HCT116 (cell line): ENCODE measurements around the gene MARCHF3. TPM values are rescaled to one million over a fixed set of nuclear protein-coding genes. Genes with fewer than 3 reads are reported as not detected.

Source experiments
- ATAC-seq: fragments of 200-7000 bp; cut with Tn5 transposase; 2 replicates; pipeline ENCODE4 v1.9.1; 2020; ENCODE audit warnings: mild to moderate bottlenecking, moderate library complexity
- BruUV-seq: library from RNA; stranded (reverse); fragments of 400-500 nt; replicated peaks from 2 replicates; lab custom pipeline; 2021; lab: Mats Ljungman, UMichigan
- CTCF ChIA-PET: fragments of 300-600 bp; sonication (Branson Sonifier 250); formaldehyde crosslinking; loops from one replicate; lab custom pipeline; 2021; ENCODE audit warnings: antibody characterized with exemption; lab: Charles Lee
- POLR2A ChIA-PET: fragments of 300-600, 350-600 bp; sonication (Branson Sonifier 250); formaldehyde crosslinking; loops from one replicate; lab custom pipeline; 2021; ENCODE audit warnings: antibody characterized with exemption; lab: Charles Lee
- RAD21 ChIA-PET, 2 experiments: fragments of 300-600 bp; sonication (Branson Sonifier 250); formaldehyde crosslinking; loops; one replicate each; lab custom pipeline; 2023; ENCODE audit warnings: low total read pairs in 2 of 2; ENCODE audit not compliant: uncharacterized antibody in 2 of 2, unreplicated experiment in 2 of 2, low non-redundant PET in 1 of 2; lab: Charles Lee
- DNase-seq: peaks from one replicate; pipeline ENCODE4 v3.0.0-alpha.2; 2010; ENCODE audit warnings: low read depth, low spot score
- H2AFZ ChIP-seq: fragments of 200-600 bp; shearing (Covaris generic), sonication (generic); 2 replicates; pipeline ENCODE4 v1.6.1; 2017; ENCODE audit warnings: low read depth, mixed run types, mixed read lengths, antibody characterized with exemption, low read length; ENCODE audit not compliant: poor library complexity, severe bottlenecking
- H3K27ac ChIP-seq: 2 replicates; pipeline ENCODE4 v1.5.1; 2012; ENCODE audit warnings: low read depth, low read length
- H3K27me3 ChIP-seq: fragments of 200-600 bp; sonication (generic); 2 replicates; pipeline ENCODE4 v1.6.1; 2016; ENCODE audit warnings: mixed run types, low read length, mixed read lengths; ENCODE audit not compliant: insufficient read depth
- H3K36me3 ChIP-seq, 2 experiments: fragments of 200-500 bp in 1 of 2; fragments of 200-600 bp in 1 of 2; sonication (Bioruptor generic) in 1 of 2; sonication (generic) in 1 of 2; 2 replicates each; pipeline versions ENCODE4 v1.5.1 to v1.6.1; 2014 to 2016; ENCODE audit warnings: low read length in 2 of 2, inconsistent platforms in 1 of 2, mixed read lengths in 1 of 2, mixed run types in 1 of 2; ENCODE audit not compliant: insufficient read depth in 2 of 2, control insufficient read depth in 1 of 2
- H3K4me1 ChIP-seq, 2 experiments: fragments of 200-600 bp in 1 of 2; sonication (generic) in 1 of 2; 2 replicates each; pipeline versions ENCODE4 v1.5.1 to v1.6.1; 2012 to 2017; ENCODE audit warnings: low read length in 2 of 2, inconsistent platforms in 1 of 2, mild to moderate bottlenecking in 1 of 2, mixed read lengths in 1 of 2, mixed run types in 1 of 2, moderate library complexity in 1 of 2; ENCODE audit not compliant: insufficient read depth in 2 of 2, control insufficient read depth in 1 of 2
- H3K4me2 ChIP-seq: fragments of 200-600 bp; sonication (generic); 2 replicates; pipeline ENCODE4 v1.6.1; 2017; ENCODE audit warnings: mixed run types, low read length, mixed read lengths
- H3K4me3 ChIP-seq, 2 experiments: fragments of 200-600 bp in 1 of 2; sonication (generic) in 1 of 2; replicated peaks in 1 of 2; 2 replicates each; pipeline ENCODE4 v1.5.1; 2011 to 2016; ENCODE audit warnings: low read length in 2 of 2, control low read depth in 1 of 2, low read depth in 1 of 2, mild to moderate bottlenecking in 1 of 2, mixed read lengths in 1 of 2, mixed run types in 1 of 2
- H3K79me2 ChIP-seq: fragments of 200-600 bp; sonication (generic); 2 replicates; pipeline ENCODE4 v1.6.1; 2017; ENCODE audit warnings: mild to moderate bottlenecking, mixed run types, low read length, moderate library complexity, mixed read lengths; ENCODE audit not compliant: insufficient read depth
- H3K9ac ChIP-seq: fragments of 200-600 bp; sonication (generic); 2 replicates; pipeline ENCODE4 v1.6.1; 2016; ENCODE audit warnings: low read length, mixed read lengths
- H3K9me2 ChIP-seq: fragments of 200-600 bp; sonication (generic), shearing (Covaris generic); 2 replicates; pipeline ENCODE4 v1.6.1; 2017; ENCODE audit warnings: mixed run types, mild to moderate bottlenecking, moderate library complexity; ENCODE audit not compliant: insufficient read depth
- H3K9me3 ChIP-seq, 2 experiments: fragments of 200-500 bp in 1 of 2; fragments of 200-600 bp in 1 of 2; sonication (Bioruptor generic) in 1 of 2; sonication (generic) in 1 of 2; 2 replicates each; pipeline ENCODE4 v1.6.1; 2014 to 2017; ENCODE audit warnings: low read length in 2 of 2, mixed read lengths in 2 of 2, inconsistent platforms in 1 of 2, low read depth in 1 of 2, mild to moderate bottlenecking in 1 of 2, mixed run types in 1 of 2, moderate library complexity in 1 of 2; ENCODE audit not compliant: control insufficient read depth in 1 of 2, insufficient read depth in 1 of 2
- H4K20me1 ChIP-seq: fragments of 200-600 bp; sonication (generic), shearing (Covaris generic); 2 replicates; pipeline ENCODE4 v1.6.1; 2017; ENCODE audit warnings: mixed run types, mild to moderate bottlenecking, moderate library complexity; ENCODE audit not compliant: insufficient read depth
- CEBPB ChIP-seq: IDR thresholded peaks from 2 replicates; pipeline ENCODE4 v1.6.1; 2012; ENCODE audit warnings: low read depth
- EZH2phosphoT487 ChIP-seq: fragments of 200-600 bp; IDR thresholded peaks from 2 replicates; pipeline ENCODE4 v1.6.1; 2018; ENCODE audit warnings: antibody characterized with exemption, borderline replicate concordance
- JUND ChIP-seq: IDR thresholded peaks from 2 replicates; pipeline ENCODE4 v1.6.1; 2012
- POLR2AphosphoS5 ChIP-seq: IDR thresholded peaks from 2 replicates; pipeline ENCODE4 v1.6.1; 2011; ENCODE audit warnings: mild to moderate bottlenecking, low read depth, low read length, moderate library complexity
- SRF ChIP-seq: IDR thresholded peaks from 2 replicates; pipeline ENCODE4 v1.6.1; 2012; ENCODE audit warnings: low read depth
- TCF7L2 ChIP-seq: IDR thresholded peaks from 2 replicates; pipeline ENCODE4 v1.7.0; 2011; ENCODE audit warnings: borderline replicate concordance, inconsistent platforms; ENCODE audit not compliant: insufficient read depth, insufficient read length; ENCODE audit errors: extremely low read depth
- ZNF274 ChIP-seq: fragments of 200-500 bp; sonication (Bioruptor generic); IDR thresholded peaks from 2 replicates; pipeline ENCODE4 v1.6.1; 2014; ENCODE audit warnings: mild to moderate bottlenecking, low read depth, low read length, inconsistent platforms
- intact Hi-C: fragments of 100-400 bp; cut with micrococcal nuclease; formaldehyde crosslinking; loops from 2 replicates; pipeline ENCODE4 v1.10.0; 2022
- total RNA-seq: library from RNA; stranded (reverse); gene quantifications from one replicate; pipeline ENCODE4 v1.2.1, GENCODE V29; 2021; ENCODE audit not compliant: unreplicated experiment
- TF ChIP-seq, protein P1 (sequence below): IDR thresholded peaks from 2 replicates; pipeline ENCODE4 v1.6.1; 2012
- TF ChIP-seq, protein P2 (sequence below): IDR thresholded peaks from 2 replicates; pipeline ENCODE4 v1.6.1; 2012; ENCODE audit warnings: low read depth
- TF ChIP-seq, protein P3 (sequence below): IDR thresholded peaks from 2 replicates; pipeline ENCODE4 v1.6.1; 2011; ENCODE audit warnings: mild to moderate bottlenecking, low read length, moderate library complexity; ENCODE audit not compliant: insufficient replicate concordance; ENCODE audit errors: extremely low read depth
- TF ChIP-seq, protein P4 (sequence below), 3 experiments: fragments of 200-600 bp in 1 of 3; sonication (generic) in 1 of 3; IDR thresholded peaks in 2 of 3; conservative IDR thresholded peaks in 1 of 3; 2 replicates each; pipeline ENCODE4 v1.5.1; 2012 to 2017; ENCODE audit warnings: low read depth in 2 of 3, low read length in 2 of 3, antibody characterized with exemption in 1 of 3, borderline replicate concordance in 1 of 3, control low read depth in 1 of 3, mild to moderate bottlenecking in 1 of 3, mixed read lengths in 1 of 3, mixed run types in 1 of 3, moderate library complexity in 1 of 3; ENCODE audit not compliant: insufficient read depth in 1 of 3

Gene MARCHF3
- total RNA-seq, 1 experiment from 2014 or later, result 2.3 TPM

DNA sequence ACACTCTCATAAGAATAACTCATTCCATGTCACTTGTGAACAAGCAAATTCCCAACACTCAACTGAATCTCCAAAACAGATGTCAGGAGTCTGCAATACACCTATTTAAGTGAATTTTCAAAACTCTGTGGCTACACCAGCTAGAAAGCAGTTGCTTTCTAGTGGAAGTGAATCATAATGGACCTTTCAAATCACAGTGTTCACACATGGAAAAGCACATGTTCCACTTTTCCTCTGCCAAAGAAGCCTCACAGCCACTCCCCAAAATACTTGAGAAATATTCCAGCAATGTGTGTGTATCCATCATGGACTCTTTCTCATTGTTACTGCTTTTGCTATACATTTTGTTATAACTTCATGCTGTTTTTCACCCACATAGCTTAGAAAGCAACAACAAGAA lies 17.4 kb downstream of the MARCHF3 start:
- RAD21 ChIA-PET, result no interaction called here
- TF ChIP-seq, protein P1, sequence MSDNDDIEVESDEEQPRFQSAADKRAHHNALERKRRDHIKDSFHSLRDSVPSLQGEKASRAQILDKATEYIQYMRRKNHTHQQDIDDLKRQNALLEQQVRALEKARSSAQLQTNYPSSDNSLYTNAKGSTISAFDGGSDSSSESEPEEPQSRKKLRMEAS, result no peak
- TF ChIP-seq ZNF274, result no peak
- TF ChIP-seq, all 23 proteins: peak for 0
- Histone ChIP-seq H3K9me3 (no peaks in the 10 kb centered on the region), H3K4me3 (no peak overlapping the region), H3K27me3 (no peaks in the 10 kb centered on the region), H4K20me1 (no peaks in the 10 kb centered on the region), H2AFZ (no peak overlapping the region), H3K9ac (no peak overlapping the region), H3K4me1 (no peaks in the 10 kb centered on the region), H3K36me3 (no peaks in the 10 kb centered on the region), H3K27ac (no peak overlapping the region), H3K4me2 (no peak overlapping the region), H3K79me2 (no peaks in the 10 kb centered on the region), H3K9me2 (no peaks in the 10 kb centered on the region)
- intact Hi-C loops, result no loop called here
- no peak for DNase-seq
- ChIA-PET CTCF (no interaction called here), POLR2A (no interaction called here)
- no TSS peak for BruUV-seq
- ATAC-seq, result no peak

DNA sequence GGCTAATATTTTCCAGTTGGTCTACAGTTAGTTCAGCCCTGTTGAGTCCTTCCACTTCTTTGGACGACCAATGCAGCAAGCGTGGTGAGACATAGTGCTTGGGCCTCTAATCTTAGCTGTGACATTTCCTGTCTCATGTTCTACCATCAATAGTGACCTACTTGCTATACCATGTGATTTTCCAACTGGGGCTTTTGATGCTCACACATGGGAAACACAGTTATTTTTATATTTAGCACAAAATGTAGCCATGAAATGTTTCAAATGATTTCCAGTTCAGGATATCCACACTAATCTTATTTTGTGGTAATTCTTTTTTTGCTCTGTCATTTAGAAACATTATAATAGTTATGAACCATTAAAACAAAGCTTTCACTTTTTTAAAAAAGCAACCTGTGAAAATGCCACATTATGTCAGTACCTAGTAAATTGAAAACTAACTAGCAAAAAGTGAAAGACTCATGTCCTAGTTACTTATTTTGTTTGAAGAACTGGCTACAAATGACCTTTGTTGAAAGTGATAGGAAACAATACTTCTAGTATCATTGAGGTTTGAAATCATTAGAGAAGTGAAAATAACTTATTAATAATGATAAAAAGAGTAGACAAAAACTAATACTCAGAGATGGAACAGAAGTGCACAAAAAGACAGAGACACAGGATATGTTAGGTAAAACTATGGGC lies 18.3 kb downstream of the MARCHF3 start:
- RAD21 ChIA-PET, result no interaction called here
- H3K9me3 ChIP-seq, result no peaks in the 10 kb centered on the region
- H3K4me2 ChIP-seq, result no peak overlapping the region
- intact Hi-C loops, result no loop called here
- H3K36me3 ChIP-seq, result no peaks in the 10 kb centered on the region
- no peaks in the 10 kb centered on the region for H4K20me1 ChIP-seq
- no peaks in the 10 kb centered on the region for H3K79me2 ChIP-seq
- H3K4me1 ChIP-seq, result no peaks in the 10 kb centered on the region
- ATAC-seq (no peak), DNase-seq (no peak)
- no peak overlapping the region for H3K9ac ChIP-seq
- CTCF ChIA-PET, result no interaction called here
- POLR2A ChIA-PET, result no interaction called here
- BruUV-seq, result no TSS peak
- H3K4me3 ChIP-seq, result no peak overlapping the region
- H3K9me2 ChIP-seq, result no peaks in the 10 kb centered on the region
- no peaks in the 10 kb centered on the region for H3K27me3 ChIP-seq
- H2AFZ ChIP-seq, result no peak overlapping the region
- no peak overlapping the region for H3K27ac ChIP-seq
- TF ChIP-seq JUND (no peak), POLR2AphosphoS5 (no peak), CEBPB (no peak), TCF7L2 (no peak), SRF (no peak), EZH2phosphoT487 (no peak)
- TF ChIP-seq, protein P2, sequence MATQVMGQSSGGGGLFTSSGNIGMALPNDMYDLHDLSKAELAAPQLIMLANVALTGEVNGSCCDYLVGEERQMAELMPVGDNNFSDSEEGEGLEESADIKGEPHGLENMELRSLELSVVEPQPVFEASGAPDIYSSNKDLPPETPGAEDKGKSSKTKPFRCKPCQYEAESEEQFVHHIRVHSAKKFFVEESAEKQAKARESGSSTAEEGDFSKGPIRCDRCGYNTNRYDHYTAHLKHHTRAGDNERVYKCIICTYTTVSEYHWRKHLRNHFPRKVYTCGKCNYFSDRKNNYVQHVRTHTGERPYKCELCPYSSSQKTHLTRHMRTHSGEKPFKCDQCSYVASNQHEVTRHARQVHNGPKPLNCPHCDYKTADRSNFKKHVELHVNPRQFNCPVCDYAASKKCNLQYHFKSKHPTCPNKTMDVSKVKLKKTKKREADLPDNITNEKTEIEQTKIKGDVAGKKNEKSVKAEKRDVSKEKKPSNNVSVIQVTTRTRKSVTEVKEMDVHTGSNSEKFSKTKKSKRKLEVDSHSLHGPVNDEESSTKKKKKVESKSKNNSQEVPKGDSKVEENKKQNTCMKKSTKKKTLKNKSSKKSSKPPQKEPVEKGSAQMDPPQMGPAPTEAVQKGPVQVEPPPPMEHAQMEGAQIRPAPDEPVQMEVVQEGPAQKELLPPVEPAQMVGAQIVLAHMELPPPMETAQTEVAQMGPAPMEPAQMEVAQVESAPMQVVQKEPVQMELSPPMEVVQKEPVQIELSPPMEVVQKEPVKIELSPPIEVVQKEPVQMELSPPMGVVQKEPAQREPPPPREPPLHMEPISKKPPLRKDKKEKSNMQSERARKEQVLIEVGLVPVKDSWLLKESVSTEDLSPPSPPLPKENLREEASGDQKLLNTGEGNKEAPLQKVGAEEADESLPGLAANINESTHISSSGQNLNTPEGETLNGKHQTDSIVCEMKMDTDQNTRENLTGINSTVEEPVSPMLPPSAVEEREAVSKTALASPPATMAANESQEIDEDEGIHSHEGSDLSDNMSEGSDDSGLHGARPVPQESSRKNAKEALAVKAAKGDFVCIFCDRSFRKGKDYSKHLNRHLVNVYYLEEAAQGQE, result no peak
- TF ChIP-seq, protein P3, sequence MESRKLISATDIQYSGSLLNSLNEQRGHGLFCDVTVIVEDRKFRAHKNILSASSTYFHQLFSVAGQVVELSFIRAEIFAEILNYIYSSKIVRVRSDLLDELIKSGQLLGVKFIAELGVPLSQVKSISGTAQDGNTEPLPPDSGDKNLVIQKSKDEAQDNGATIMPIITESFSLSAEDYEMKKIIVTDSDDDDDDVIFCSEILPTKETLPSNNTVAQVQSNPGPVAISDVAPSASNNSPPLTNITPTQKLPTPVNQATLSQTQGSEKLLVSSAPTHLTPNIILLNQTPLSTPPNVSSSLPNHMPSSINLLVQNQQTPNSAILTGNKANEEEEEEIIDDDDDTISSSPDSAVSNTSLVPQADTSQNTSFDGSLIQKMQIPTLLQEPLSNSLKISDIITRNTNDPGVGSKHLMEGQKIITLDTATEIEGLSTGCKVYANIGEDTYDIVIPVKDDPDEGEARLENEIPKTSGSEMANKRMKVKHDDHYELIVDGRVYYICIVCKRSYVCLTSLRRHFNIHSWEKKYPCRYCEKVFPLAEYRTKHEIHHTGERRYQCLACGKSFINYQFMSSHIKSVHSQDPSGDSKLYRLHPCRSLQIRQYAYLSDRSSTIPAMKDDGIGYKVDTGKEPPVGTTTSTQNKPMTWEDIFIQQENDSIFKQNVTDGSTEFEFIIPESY, result no peak
- TF ChIP-seq, protein P4, sequence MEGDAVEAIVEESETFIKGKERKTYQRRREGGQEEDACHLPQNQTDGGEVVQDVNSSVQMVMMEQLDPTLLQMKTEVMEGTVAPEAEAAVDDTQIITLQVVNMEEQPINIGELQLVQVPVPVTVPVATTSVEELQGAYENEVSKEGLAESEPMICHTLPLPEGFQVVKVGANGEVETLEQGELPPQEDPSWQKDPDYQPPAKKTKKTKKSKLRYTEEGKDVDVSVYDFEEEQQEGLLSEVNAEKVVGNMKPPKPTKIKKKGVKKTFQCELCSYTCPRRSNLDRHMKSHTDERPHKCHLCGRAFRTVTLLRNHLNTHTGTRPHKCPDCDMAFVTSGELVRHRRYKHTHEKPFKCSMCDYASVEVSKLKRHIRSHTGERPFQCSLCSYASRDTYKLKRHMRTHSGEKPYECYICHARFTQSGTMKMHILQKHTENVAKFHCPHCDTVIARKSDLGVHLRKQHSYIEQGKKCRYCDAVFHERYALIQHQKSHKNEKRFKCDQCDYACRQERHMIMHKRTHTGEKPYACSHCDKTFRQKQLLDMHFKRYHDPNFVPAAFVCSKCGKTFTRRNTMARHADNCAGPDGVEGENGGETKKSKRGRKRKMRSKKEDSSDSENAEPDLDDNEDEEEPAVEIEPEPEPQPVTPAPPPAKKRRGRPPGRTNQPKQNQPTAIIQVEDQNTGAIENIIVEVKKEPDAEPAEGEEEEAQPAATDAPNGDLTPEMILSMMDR (IDR thresholded peaks at IDR 0.05 in 2 of 3, conservative IDR thresholded peaks at IDR 0.05 in 1 of 3; ENCODE audit: borderline replicate concordance in 1 of 3, insufficient read depth in 1 of 3, low read depth in 2 of 3, low read length in 2 of 3), result no peak
